Measurements from ENCODE around the gene CLDN15. TPM values are rescaled to one million over a fixed set of nuclear protein-coding genes. Genes with fewer than 3 reads are reported as not detected.
"Not testable (repeated sequence)": the region's sequence is repeated elsewhere in the genome, so short reads cannot be mapped to it uniquely, and the experiment has no call there.

CLDN15 gene
- total RNA-seq, 1 experiment from 2014 or later = 8.5 TPM

GRCh38 chr7:101269664-101270063 lies 32.1 kb upstream of the CLDN15 start:
- CTCF ChIA-PET = interaction anchor here (0.7 to 3.1 kb wide), 2 partner anchors 13 to 142 kb away, joined by 3 to 14 read pairs; no protein-coding TSS in a partner anchor
- Mint-ChIP-seq H3K9me3 (ENCODE audit: unreplicated experiment) (no peaks in the 10 kb centered on the region), H3K4me1 (ENCODE audit: insufficient read depth, unreplicated experiment) (no peaks in the 10 kb centered on the region), H3K4me3 (ENCODE audit: unreplicated experiment) (no peak overlapping the region), H3K36me3 (ENCODE audit: insufficient read depth, unreplicated experiment) (no peaks in the 10 kb centered on the region), H3K27me3 (ENCODE audit: insufficient read depth, unreplicated experiment) (peaks cover 11% of the 10 kb centered on the region), H3K27ac (ENCODE audit: low read depth, unreplicated experiment) (no peak overlapping the region)
- TF ChIP-seq CTCF (IDR thresholded peaks at IDR 0.05; ENCODE audit: unreplicated experiment) = no peak
- POLR2A ChIA-PET = no interaction called here
- intact Hi-C loops (cut with micrococcal nuclease) = no loop called here
- BruUV-seq (replicated peaks) = no TSS peak
- no peak for DNase-seq (ENCODE audit: unreplicated experiment)

GRCh38 chr7:101265622-101266516 lies 28.3 kb upstream of the CLDN15 start:
- intact Hi-C loops (cut with micrococcal nuclease) = no loop called here
- Mint-ChIP-seq H3K4me1 (ENCODE audit: insufficient read depth, unreplicated experiment) (no peaks in the 10 kb centered on the region), H3K27ac (ENCODE audit: low read depth, unreplicated experiment) (no peak overlapping the region), H3K4me3 (ENCODE audit: unreplicated experiment) (no peak overlapping the region), H3K27me3 (ENCODE audit: insufficient read depth, unreplicated experiment) (no peaks in the 10 kb centered on the region), H3K9me3 (ENCODE audit: unreplicated experiment) (no peaks in the 10 kb centered on the region), H3K36me3 (ENCODE audit: insufficient read depth, unreplicated experiment) (no peaks in the 10 kb centered on the region)
- no peak for TF ChIP-seq CTCF (IDR thresholded peaks at IDR 0.05; ENCODE audit: unreplicated experiment)
- BruUV-seq (replicated peaks) = no TSS peak
- DNase-seq (ENCODE audit: unreplicated experiment) = no peak
- POLR2A ChIA-PET = interaction anchor here (0.6 kb wide), 1 partner anchor 56 kb away, joined by 3 read pairs; the partner anchor contains the start of gene IFT22
- CTCF ChIA-PET = interaction anchor here (0.9 to 2.1 kb wide), 4 partner anchors 10 to 21 kb away, joined by 3 to 10 read pairs (median 3); no protein-coding TSS in a partner anchor

DNA sequence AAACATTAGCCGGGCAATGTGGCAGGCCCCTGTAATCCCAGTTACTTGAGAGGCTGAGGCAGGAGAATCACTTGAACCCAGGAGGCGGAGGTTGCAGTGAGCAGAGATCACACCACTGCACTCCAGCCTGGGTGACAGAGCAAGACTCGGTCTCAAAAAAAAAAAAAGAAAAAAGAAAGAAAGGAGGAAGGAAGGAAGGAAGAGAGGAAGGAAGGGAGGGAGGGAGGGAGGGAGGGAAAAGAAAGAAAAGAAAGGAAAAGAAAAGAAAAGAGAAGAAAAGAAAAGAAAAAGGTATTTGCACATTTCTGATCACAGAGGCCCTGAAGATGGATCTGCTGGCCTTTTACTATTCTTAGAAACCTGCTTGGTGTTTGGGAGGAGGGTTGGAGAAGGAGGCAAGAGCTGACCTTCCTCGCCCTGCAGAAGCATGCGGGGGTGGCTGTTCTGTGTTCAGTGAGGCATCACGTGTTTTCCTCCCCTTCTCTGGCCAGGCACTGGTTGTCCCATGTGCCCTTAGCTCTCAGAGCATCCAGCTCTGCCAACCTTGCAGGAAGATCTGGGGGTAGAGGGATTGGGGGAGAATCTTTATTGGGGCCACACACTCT lies 26.6 kb upstream of the CLDN15 start:
- CTCF ChIA-PET = interaction anchor here (0.5 to 2.1 kb wide), 2 partner anchors 19 to 206 kb away, joined by 3 to 10 read pairs; no protein-coding TSS in a partner anchor
- H3K4me3 Mint-ChIP-seq (ENCODE audit: unreplicated experiment); H3K36me3 Mint-ChIP-seq (ENCODE audit: insufficient read depth, unreplicated experiment); H3K4me1 Mint-ChIP-seq (ENCODE audit: insufficient read depth, unreplicated experiment); intact Hi-C loops (cut with micrococcal nuclease); H3K27me3 Mint-ChIP-seq (ENCODE audit: insufficient read depth, unreplicated experiment); BruUV-seq (replicated peaks); H3K27ac Mint-ChIP-seq (ENCODE audit: low read depth, unreplicated experiment); H3K9me3 Mint-ChIP-seq (ENCODE audit: unreplicated experiment): not testable (repeated sequence)
- DNase-seq (ENCODE audit: unreplicated experiment) = peak; percentile 19
- POLR2A ChIA-PET = interaction anchor here (0.7 kb wide), 1 partner anchor 20 kb away, joined by 3 read pairs; no protein-coding TSS in a partner anchor

GRCh38 chr7:101258243-101258731 lies 20.7 kb upstream of the CLDN15 start:
- H3K36me3 Mint-ChIP-seq (ENCODE audit: insufficient read depth, unreplicated experiment) = no peaks in the 10 kb centered on the region
- no peaks in the 10 kb centered on the region for H3K27me3 Mint-ChIP-seq (ENCODE audit: insufficient read depth, unreplicated experiment)
- ChIA-PET CTCF (interaction anchor here (0.6 to 1.2 kb wide), 5 partner anchors 14 to 174 kb away, joined by 3 to 6 read pairs (median 3); partner anchors contain the start of gene FIS1), POLR2A (interaction anchor here (1.1 kb wide), 1 partner anchor 64 kb away, joined by 3 read pairs; the partner anchor contains the start of gene IFT22)
- no peak for DNase-seq (ENCODE audit: unreplicated experiment)
- H3K4me1 Mint-ChIP-seq (ENCODE audit: insufficient read depth, unreplicated experiment) = no peaks in the 10 kb centered on the region
- no peak for TF ChIP-seq CTCF (IDR thresholded peaks at IDR 0.05; ENCODE audit: unreplicated experiment)
- BruUV-seq (replicated peaks) = no TSS peak
- H3K27ac Mint-ChIP-seq (ENCODE audit: low read depth, unreplicated experiment) = no peak overlapping the region
- no peaks in the 10 kb centered on the region for H3K9me3 Mint-ChIP-seq (ENCODE audit: unreplicated experiment)
- H3K4me3 Mint-ChIP-seq (ENCODE audit: unreplicated experiment) = no peak overlapping the region
- intact Hi-C loops (cut with micrococcal nuclease) = no loop called here
